ENCODE measurements around the gene ADAMTS12. TPM values are rescaled to one million over a fixed set of nuclear protein-coding genes. Genes with fewer than 3 reads are reported as not detected.

The ADAMTS12 gene
- total RNA-seq, 1 experiment from 2014 or later = 0.18 TPM

- H3K4me1 ChIP-seq (ENCODE audit: insufficient read depth, low read length) = 0 out of 2 replicates have a peak, but pooled peaks cover under 1% of the 10 kb centered on the region
- ChIA-PET CTCF (no interaction called here), POLR2A (ENCODE audit: unreplicated experiment) (no interaction called here)
- H3K27me3 ChIP-seq (ENCODE audit: low read length) = no peaks in the 10 kb centered on the region
- H2AFZ ChIP-seq (ENCODE audit: low read length) = no peak overlapping the region
- no peaks in the 10 kb centered on the region for H3K79me2 ChIP-seq (ENCODE audit: low read length)
- H4K20me1 ChIP-seq (ENCODE audit: low read length) = no peaks in the 10 kb centered on the region
- DNase-seq (no peak), ATAC-seq (no peak)
- H3K4me2 ChIP-seq (ENCODE audit: low read length) = no peak overlapping the region
- H3K36me3 ChIP-seq (ENCODE audit: low read depth, low read length) = no peaks in the 10 kb centered on the region
- no peak overlapping the region for H3K27ac ChIP-seq (ENCODE audit: low read length)
- BruUV-seq (replicated peaks) = no TSS peak
- no peaks in the 10 kb centered on the region for H3K9me2 ChIP-seq (replicated peaks; ENCODE audit: low read length)
- TF ChIP-seq CTCF (conservative IDR thresholded peaks at IDR 0.05; ENCODE audit: low read depth, low read length) = no peak
- no peak for TF ChIP-seq EZH2phosphoT487 (IDR thresholded peaks at IDR 0.05; ENCODE audit: borderline replicate concordance, low read length)
- TF ChIP-seq EZH2 (IDR thresholded peaks at IDR 0.05; ENCODE audit: low read length, unreplicated experiment) = no peak
- no peaks in the 10 kb centered on the region for H3F3A ChIP-seq (ENCODE audit: low read length, unreplicated experiment)
- H3K4me3 ChIP-seq (ENCODE audit: low read length) = no peak overlapping the region
- no peaks in the 10 kb centered on the region for H3K9me3 ChIP-seq (ENCODE audit: low read length)
- H3K9ac ChIP-seq (ENCODE audit: low read length) = no peak overlapping the region
- intact Hi-C loops (cut with micrococcal nuclease) = no loop called here
Observed at GRCh38 chr5:33928283-33928682, 36.5 kb upstream of the ADAMTS12 start.

- no peaks in the 10 kb centered on the region for H3F3A ChIP-seq (ENCODE audit: low read length, unreplicated experiment)
- H2AFZ ChIP-seq (ENCODE audit: low read length) = no peak overlapping the region
- ChIA-PET CTCF (no interaction called here), POLR2A (ENCODE audit: unreplicated experiment) (no interaction called here)
- H4K20me1 ChIP-seq (ENCODE audit: low read length) = no peaks in the 10 kb centered on the region
- H3K4me1 ChIP-seq (ENCODE audit: insufficient read depth, low read length) = no peaks in the 10 kb centered on the region
- ATAC-seq = no peak
- H3K27ac ChIP-seq (ENCODE audit: low read length) = no peak overlapping the region
- H3K79me2 ChIP-seq (ENCODE audit: low read length) = no peaks in the 10 kb centered on the region
- no peaks in the 10 kb centered on the region for H3K36me3 ChIP-seq (ENCODE audit: low read depth, low read length)
- no peak overlapping the region for H3K4me2 ChIP-seq (ENCODE audit: low read length)
- H3K4me3 ChIP-seq (ENCODE audit: low read length) = no peak overlapping the region
- no peak for DNase-seq
- BruUV-seq (replicated peaks) = no TSS peak
- H3K9me2 ChIP-seq (replicated peaks; ENCODE audit: low read length) = no peaks in the 10 kb centered on the region
- no peaks in the 10 kb centered on the region for H3K9me3 ChIP-seq (ENCODE audit: low read length)
- no peak overlapping the region for H3K9ac ChIP-seq (ENCODE audit: low read length)
- intact Hi-C loops (cut with micrococcal nuclease) = no loop called here
- H3K27me3 ChIP-seq (ENCODE audit: low read length) = no peaks in the 10 kb centered on the region
- no peak for TF ChIP-seq EZH2 (IDR thresholded peaks at IDR 0.05; ENCODE audit: low read length, unreplicated experiment)
- TF ChIP-seq CTCF (conservative IDR thresholded peaks at IDR 0.05; ENCODE audit: low read depth, low read length) = no peak
- no peak for TF ChIP-seq EZH2phosphoT487 (IDR thresholded peaks at IDR 0.05; ENCODE audit: borderline replicate concordance, low read length)
Observed at GRCh38 chr5:33927685-33928084, 35.9 kb upstream of the ADAMTS12 start.

GRCh38 chr5:33925278-33925677, 33.5 kb upstream of the ADAMTS12 start:
- POLR2A ChIA-PET (ENCODE audit: unreplicated experiment) = no interaction called here
- H3K27ac ChIP-seq (ENCODE audit: low read length) = no peak overlapping the region

More at GRCh38 chr5:33925278-33925677, 33.5 kb upstream of the ADAMTS12 start:
- CTCF ChIA-PET = no interaction called here
- Histone ChIP-seq H3K4me2 (ENCODE audit: low read length) (no peak overlapping the region), H3K4me1 (ENCODE audit: insufficient read depth, low read length) (no peaks in the 10 kb centered on the region), H3K4me3 (ENCODE audit: low read length) (no peak overlapping the region), H3K9me3 (ENCODE audit: low read length) (no peaks in the 10 kb centered on the region), H2AFZ (ENCODE audit: low read length) (no peak overlapping the region), H3K27me3 (ENCODE audit: low read length) (no peaks in the 10 kb centered on the region), H3K9me2 (replicated peaks; ENCODE audit: low read length) (no peaks in the 10 kb centered on the region), H3K9ac (ENCODE audit: low read length) (no peak overlapping the region), H3K79me2 (ENCODE audit: low read length) (no peaks in the 10 kb centered on the region), H3F3A (ENCODE audit: low read length, unreplicated experiment) (no peaks in the 10 kb centered on the region), H3K36me3 (ENCODE audit: low read depth, low read length) (no peaks in the 10 kb centered on the region), H4K20me1 (ENCODE audit: low read length) (no peaks in the 10 kb centered on the region)
- TF ChIP-seq EZH2phosphoT487 (IDR thresholded peaks at IDR 0.05; ENCODE audit: borderline replicate concordance, low read length) = no peak
- TF ChIP-seq CTCF (conservative IDR thresholded peaks at IDR 0.05; ENCODE audit: low read depth, low read length) = no peak
- no peak for TF ChIP-seq EZH2 (IDR thresholded peaks at IDR 0.05; ENCODE audit: low read length, unreplicated experiment)
- no TSS peak for BruUV-seq (replicated peaks)
- DNase-seq = no peak
- intact Hi-C loops (cut with micrococcal nuclease) = no loop called here
- ATAC-seq = no peak
